ENCODE measurements around the gene PRPS2.
A peak's percentile ranks its signal among the peaks of the same experiment; 100 is the strongest.

The PRPS2 gene

GRCh38 chrX:12791257-12792228 lies at the start of gene PRPS2:
TSS of gene PRPS2 (plus strand) at chrX:12791412. CDS start at chrX:12791498, 86 bp downstream.
- peak; percentile 83 for DNase-seq (ENCODE audit: low spot score)

- DNase-seq (ENCODE audit: low spot score) = no peak
Observed at GRCh38 chrX:12741416-12741815, 49.8 kb upstream of the PRPS2 start.

- DNase-seq (ENCODE audit: low spot score) = no peak
Observed at GRCh38 chrX:12747433-12747832, 43.8 kb upstream of the PRPS2 start.

GRCh38 chrX:12751887-12752286 lies 39.3 kb upstream of the PRPS2 start:
- DNase-seq (ENCODE audit: low spot score) = no peak

- no peak for DNase-seq (ENCODE audit: low spot score)
Observed at GRCh38 chrX:12753366-12753765, 37.8 kb upstream of the PRPS2 start.

- no peak for DNase-seq (ENCODE audit: low spot score)
Observed at GRCh38 chrX:12758291-12758690, 32.9 kb upstream of the PRPS2 start.

GRCh38 chrX:12767856-12768255 lies 23.4 kb upstream of the PRPS2 start:
- DNase-seq (ENCODE audit: low spot score) = no peak

- DNase-seq (ENCODE audit: low spot score) = no peak
Observed at GRCh38 chrX:12768491-12768890, 22.7 kb upstream of the PRPS2 start.

- DNase-seq (ENCODE audit: low spot score) = no peak
Observed at GRCh38 chrX:12770440-12770839, 20.8 kb upstream of the PRPS2 start.

- DNase-seq (ENCODE audit: low spot score) = peak; percentile 69
Observed at GRCh38 chrX:12771445-12772069, 19.7 kb upstream of the PRPS2 start.

- DNase-seq (ENCODE audit: low spot score) = no peak
Observed at GRCh38 chrX:12777670-12778069, 13.5 kb upstream of the PRPS2 start.

GRCh38 chrX:12779534-12779933 lies 11.7 kb upstream of the PRPS2 start:
- DNase-seq (ENCODE audit: low spot score) = no peak

- DNase-seq (ENCODE audit: low spot score) = no peak
Observed at GRCh38 chrX:12788645-12789044, 2.6 kb upstream of the PRPS2 start.

- no peak for DNase-seq (ENCODE audit: low spot score)
Observed at GRCh38 chrX:12789976-12790375, 1.2 kb upstream of the PRPS2 start.

GRCh38 chrX:12790885-12791256 lies 341 bp upstream of the PRPS2 start:
- no peak for DNase-seq (ENCODE audit: low spot score)

GRCh38 chrX:12792711-12793110 lies 1.5 kb downstream of the PRPS2 start:
- DNase-seq (ENCODE audit: low spot score) = no peak

GRCh38 chrX:12794654-12795053 lies 3.4 kb downstream of the PRPS2 start:
- DNase-seq (ENCODE audit: low spot score) = no peak

GRCh38 chrX:12798601-12799000 lies 7.4 kb downstream of the PRPS2 start:
- no peak for DNase-seq (ENCODE audit: low spot score)

- no peak for DNase-seq (ENCODE audit: low spot score)
Observed at GRCh38 chrX:12799118-12799517, 7.9 kb downstream of the PRPS2 start.

- no peak for DNase-seq (ENCODE audit: low spot score)
Observed at GRCh38 chrX:12802741-12803140, 11.5 kb downstream of the PRPS2 start.

- no peak for DNase-seq (ENCODE audit: low spot score)
Observed at GRCh38 chrX:12804655-12805054, 13.4 kb downstream of the PRPS2 start.

- DNase-seq (ENCODE audit: low spot score) = no peak
Observed at GRCh38 chrX:12805333-12805732, 14.1 kb downstream of the PRPS2 start.

- DNase-seq (ENCODE audit: low spot score) = no peak
Observed at GRCh38 chrX:12811658-12812057, 20.4 kb downstream of the PRPS2 start.

All from ecto neural progenitor cell (in vitro differentiated cells).